HUES64 (cell line): Measurements from ENCODE around the gene SEMA4D.
A peak's percentile ranks its signal among the peaks of the same experiment; 100 is the strongest.

ENCODE experiments used
- H3K27ac ChIP-seq: 2 replicates; pipeline ENCODE4 v1.7.0; 2013; ENCODE audit warnings: low read depth, low read length, inconsistent platforms
- H3K27me3 ChIP-seq: 2 replicates; pipeline ENCODE4 v1.6.1; 2013; ENCODE audit warnings: mild to moderate bottlenecking, low read length; ENCODE audit not compliant: insufficient read depth
- H3K36me3 ChIP-seq: 2 replicates; pipeline ENCODE4 v1.6.1; 2013; ENCODE audit warnings: mild to moderate bottlenecking, low read length; ENCODE audit not compliant: insufficient read depth
- H3K4me1 ChIP-seq: 2 replicates; pipeline ENCODE4 v1.6.1; 2013; ENCODE audit warnings: mild to moderate bottlenecking, low read length, moderate library complexity; ENCODE audit not compliant: insufficient read depth
- H3K4me3 ChIP-seq: 2 replicates; pipeline ENCODE4 v1.5.1; 2013; ENCODE audit warnings: mild to moderate bottlenecking, low read length, moderate library complexity
- H3K9ac ChIP-seq: 2 replicates; pipeline ENCODE4 v1.6.1; 2013; ENCODE audit warnings: mild to moderate bottlenecking, low read depth, low read length
- H3K9me3 ChIP-seq: 2 replicates; pipeline ENCODE4 v1.6.1; 2013; ENCODE audit warnings: low read depth, low read length; ENCODE audit not compliant: insufficient read depth
- WGBS: fragments of 150-250, 120-280 bp; methylation state at CpG from one replicate; pipeline ENCODE4 v1.1.7; 2013; ENCODE audit warnings: missing lambda C conversion rate; 5-methylcytosine and 5-hydroxymethylcytosine counted together

Gene SEMA4D

DNA sequence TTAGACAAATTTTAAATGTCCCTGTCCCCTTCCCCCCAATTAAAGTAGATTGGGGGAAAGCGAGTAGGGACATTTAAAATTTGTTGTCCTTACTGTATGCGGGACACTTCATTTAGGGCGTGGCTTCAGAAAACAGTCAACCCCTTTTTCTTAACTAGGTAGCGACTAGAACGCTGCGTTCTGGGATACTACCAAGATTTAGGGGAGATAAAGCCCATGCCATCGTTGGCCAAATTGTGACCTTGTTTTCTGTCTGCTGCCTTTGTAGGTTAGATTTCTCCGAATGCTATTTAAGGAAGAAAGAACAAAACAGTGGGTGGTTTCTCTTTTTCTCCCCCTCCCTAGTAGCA is 185.7 kb downstream of the SEMA4D start:
- Histone ChIP-seq H3K9me3 (no peaks in the 10 kb centered on the region), H3K4me3 (peak overlapping the region; percentile 99), H3K4me1 (peaks cover 19% of the 10 kb centered on the region), H3K27me3 (no peaks in the 10 kb centered on the region), H3K27ac (peak overlapping the region; percentile 41; the same call in 1 of the 2 replicates), H3K9ac (peak overlapping the region; percentile 96), H3K36me3 (peaks cover 48% of the 10 kb centered on the region)
- 0% methylated on average over 6 of the region's 8 CpGs for WGBS

DNA sequence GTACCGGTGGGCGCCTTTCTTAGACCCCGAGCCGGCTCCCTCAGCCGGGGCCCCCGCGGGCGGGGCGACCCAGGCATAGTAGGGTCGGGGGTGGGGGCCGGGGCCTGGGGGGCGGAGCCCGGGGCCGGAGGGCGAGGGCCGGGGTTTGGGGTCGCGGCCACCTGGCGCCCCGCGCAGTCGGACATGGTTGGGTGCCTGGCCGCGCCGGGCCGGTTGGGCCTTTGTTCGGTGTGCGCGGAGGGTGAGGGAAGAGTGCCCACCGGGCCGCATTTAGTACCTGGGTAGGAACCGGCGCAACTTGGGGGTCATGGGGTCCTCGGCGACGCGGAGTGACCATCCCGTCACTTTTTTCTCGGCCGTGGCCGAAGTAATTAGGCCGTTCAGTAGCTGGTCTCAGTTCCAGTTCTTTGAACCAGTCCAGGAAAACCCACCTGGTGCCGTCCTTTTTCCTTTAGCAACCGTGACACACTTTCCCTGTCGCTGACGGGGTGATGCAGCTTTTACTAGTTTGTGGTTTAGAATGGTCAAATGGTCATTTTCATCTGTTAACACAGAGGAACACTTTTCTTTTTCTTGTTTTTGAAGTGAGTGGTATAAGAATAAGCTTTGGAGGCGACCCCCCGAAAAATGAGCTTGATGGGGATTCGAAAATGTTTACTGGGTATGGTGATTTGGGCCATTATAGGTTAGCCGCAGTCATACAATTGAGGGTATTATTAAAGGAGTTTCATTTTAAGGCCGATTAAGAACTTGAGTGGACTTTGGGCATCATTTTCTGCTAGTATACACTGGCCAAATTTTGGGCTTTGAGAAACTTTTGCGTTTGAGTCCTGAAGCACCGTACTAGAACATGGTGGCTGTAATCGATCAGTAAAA is 186.3 kb downstream of the SEMA4D start:
- no peaks in the 10 kb centered on the region for H3K27me3 ChIP-seq
- peaks cover 45% of the 10 kb centered on the region for H3K36me3 ChIP-seq
- peak overlapping the region; percentile 98 for H3K27ac ChIP-seq
- peak overlapping the region; percentile 99 for H3K4me3 ChIP-seq
- WGBS, result under 1% methylated on average over 54 of the region's 54 CpGs
- H3K9me3 ChIP-seq, result no peaks in the 10 kb centered on the region
- H3K4me1 ChIP-seq, result peaks cover 19% of the 10 kb centered on the region
- peak overlapping the region; percentile 96 for H3K9ac ChIP-seq
